GM12878 (cell line): ENCODE measurements around the gene CDCA7. TPM values are rescaled to one million over a fixed set of nuclear protein-coding genes. Genes with fewer than 3 reads are reported as not detected.

Experiments
- ATAC-seq: fragments of 200-7000 bp; cut with Tn5 transposase; 3 replicates; pipeline ENCODE4 v1.9.1; 2020; ENCODE audit warnings: mild to moderate bottlenecking, moderate library complexity
- BruUV-seq: library from RNA; stranded (reverse); fragments of 400-500 nt; replicated peaks from 2 replicates; lab custom pipeline; 2021; lab: Mats Ljungman, UMichigan
- CTCF ChIA-PET: fragments of 300-600 bp; sonication (Branson Sonifier 250); formaldehyde crosslinking; extraction: SDS; loops from one replicate; lab custom pipeline; 2021; ENCODE audit warnings: inconsistent platforms; lab: Yijun Ruan, JAX
- POLR2A ChIA-PET: fragments of 350-600 bp; formaldehyde crosslinking; extraction: SDS; loops from one replicate; lab custom pipeline; 2021; ENCODE audit warnings: inconsistent platforms; lab: Charles Lee
- RAD21 ChIA-PET: fragments of 300-600 bp; sonication (Branson Sonifier 250); formaldehyde crosslinking; loops from one replicate; lab custom pipeline; 2023; ENCODE audit warnings: antibody characterized with exemption; ENCODE audit not compliant: unreplicated experiment; lab: Charles Lee
- SMC1A ChIA-PET: fragments of 300-600 bp; sonication (Branson Sonifier 250); formaldehyde crosslinking; loops from one replicate; lab custom pipeline; 2023; ENCODE audit not compliant: unreplicated experiment, uncharacterized antibody; lab: Charles Lee
- DNase-seq: peaks from one replicate; pipeline ENCODE4 v3.0.0-alpha.2; 2011; ENCODE audit warnings: low read depth, low spot score
- FAIRE-seq: peaks from 3 replicates; lab custom pipeline; 2011; peaks lifted over from hg19 to GRCh38; lab: Jason Lieb, UNC
- H2AFZ ChIP-seq: 2 replicates; pipeline ENCODE4 v1.6.0; 2011; ENCODE audit warnings: low read depth, low read length, control low read depth; ENCODE audit not compliant: control insufficient read depth
- H3K27ac ChIP-seq: 2 replicates; pipeline ENCODE4 v1.5.1; 2011; ENCODE audit warnings: control low read depth; ENCODE audit not compliant: control insufficient read depth, insufficient read depth
- H3K27me3 ChIP-seq, 2 experiments: replicated peaks in 1 of 2; 2 replicates each; pipeline versions ENCODE4 v1.6.0 to v1.6.1; 2011; ENCODE audit warnings: low read length in 1 of 2; ENCODE audit not compliant: control insufficient read depth in 2 of 2, insufficient read depth in 2 of 2
- H3K36me3 ChIP-seq, 2 experiments: 2 replicates each; pipeline ENCODE4 v1.5.1; 2011; ENCODE audit warnings: low read length in 1 of 2; ENCODE audit not compliant: control insufficient read depth in 2 of 2, insufficient read depth in 2 of 2
- H3K4me1 ChIP-seq: 2 replicates; pipeline ENCODE4 v1.6.1; 2011; ENCODE audit warnings: mild to moderate bottlenecking, low read length, moderate library complexity, mixed read lengths; ENCODE audit not compliant: control insufficient read depth, insufficient read depth
- H3K4me2 ChIP-seq: 2 replicates; pipeline ENCODE4 v1.6.0; 2011; ENCODE audit warnings: control low read depth; ENCODE audit not compliant: control insufficient read depth, insufficient read depth
- H3K4me3 ChIP-seq: fragments of 200-600 bp; sonication (generic); 2 replicates; pipeline ENCODE4 v1.5.1; 2016
- H3K79me2 ChIP-seq: 2 replicates; pipeline ENCODE4 v1.6.0; 2011; ENCODE audit warnings: low read length; ENCODE audit not compliant: control insufficient read depth, insufficient read depth
- H3K9ac ChIP-seq: 2 replicates; pipeline ENCODE4 v1.8.0; 2011; ENCODE audit warnings: low read length, control low read depth, mixed read lengths; ENCODE audit not compliant: control insufficient read depth, insufficient read depth
- H3K9me3 ChIP-seq: replicated peaks from 3 replicates; pipeline ENCODE4 v1.5.1; 2011; ENCODE audit warnings: mild to moderate bottlenecking, low read length; ENCODE audit not compliant: control insufficient read depth, insufficient read depth
- H4K20me1 ChIP-seq: 2 replicates; pipeline ENCODE4 v1.6.0; 2011; ENCODE audit not compliant: control insufficient read depth, insufficient read depth
- CREM ChIP-seq: IDR thresholded peaks from 2 replicates; pipeline ENCODE4 v1.6.1; 2014; ENCODE audit warnings: antibody characterized with exemption, low read depth
- EGR1 ChIP-seq, 2 experiments: IDR thresholded peaks; 1 replicate in 1 of 2; 2 replicates in 1 of 2; pipeline ENCODE4 v1.6.1; 2011 to 2012; ENCODE audit warnings: low read depth in 2 of 2, low read length in 2 of 2, borderline replicate concordance in 1 of 2, mild to moderate bottlenecking in 1 of 2, moderate library complexity in 1 of 2
- EZH2 ChIP-seq: IDR thresholded peaks from 2 replicates; pipeline ENCODE4 v1.6.1; 2012; ENCODE audit warnings: low read depth, mild to moderate bottlenecking, control low read depth, inconsistent platforms, low read length, borderline replicate concordance; ENCODE audit not compliant: control insufficient read depth
- IKZF2 ChIP-seq, 2 experiments: fragments of 450-650 bp; IDR thresholded peaks; 2 replicates each; pipeline ENCODE4 v1.6.1; 2017; ENCODE audit warnings: mild to moderate bottlenecking in 2 of 2, moderate library complexity in 2 of 2
- NBN ChIP-seq: fragments of 450-650 bp; IDR thresholded peaks from 2 replicates; pipeline ENCODE4 v1.6.1; 2016
- NFYA ChIP-seq: IDR thresholded peaks from 2 replicates; pipeline ENCODE4 v1.6.1; 2011; ENCODE audit warnings: low read depth, mild to moderate bottlenecking, low read length, improper control_type of control experiment, borderline replicate concordance
- POU2F2 ChIP-seq: IDR thresholded peaks from 3 replicates; pipeline ENCODE4 v1.6.1; 2011; ENCODE audit warnings: low read depth, mild to moderate bottlenecking, low read length, borderline replicate concordance
- SPI1 ChIP-seq: IDR thresholded peaks from 2 replicates; pipeline ENCODE4 v1.6.1; 2011; ENCODE audit warnings: low read depth, mild to moderate bottlenecking, low read length, moderate library complexity, borderline replicate concordance; ENCODE audit not compliant: insufficient read depth
- SREBF2 ChIP-seq: IDR thresholded peaks from 2 replicates; pipeline ENCODE4 v1.6.1; 2012; ENCODE audit warnings: mild to moderate bottlenecking, low read length
- TAF1 ChIP-seq: IDR thresholded peaks from 2 replicates; pipeline ENCODE4 v1.6.1; 2011; ENCODE audit warnings: mild to moderate bottlenecking, low read depth, low read length, borderline replicate concordance
- TBL1XR1 ChIP-seq: IDR thresholded peaks from 2 replicates; pipeline ENCODE4 v1.6.1; 2012; ENCODE audit warnings: low read depth, low read length, improper control_type of control experiment
- YY1 ChIP-seq: IDR thresholded peaks from 2 replicates; pipeline ENCODE4 v1.6.1; 2011; ENCODE audit warnings: low read depth, mild to moderate bottlenecking, low read length
- ZNF207 ChIP-seq: fragments of 450-650 bp; IDR thresholded peaks from 2 replicates; pipeline ENCODE4 v1.6.1; 2014; ENCODE audit warnings: antibody characterized with exemption, mild to moderate bottlenecking, borderline replicate concordance
- ZNF384 ChIP-seq: IDR thresholded peaks from 2 replicates; pipeline ENCODE4 v1.6.1; 2012; ENCODE audit warnings: low read depth, mild to moderate bottlenecking, low read length, improper control_type of control experiment, borderline replicate concordance
- WGBS: methylation state at CpG from one replicate; pipeline ENCODE4 v1.1.6; 2016; ENCODE audit warnings: low lambda C conversion rate; ENCODE audit not compliant: insufficient replicate concordance, insufficient coverage; ENCODE audit errors: missing lambda C conversion rate; 5-methylcytosine and 5-hydroxymethylcytosine counted together
- in situ Hi-C: fragments of 300-500 bp; cut with MboI; formaldehyde crosslinking; loops from 9 replicates; pipeline ENCODE4 v1.14.3; 2018; ENCODE audit warnings: mixed read lengths
- intact Hi-C: fragments of 100-400 bp; cut with micrococcal nuclease; formaldehyde crosslinking; loops from one replicate; pipeline ENCODE4 v1.14.2; 2022; ENCODE audit not compliant: unreplicated experiment
- polyA plus RNA-seq, 11 experiments: library from polyadenylated mRNA; depleted of rRNA in 4 of 11; unstranded in 6 of 11; stranded (reverse) in 5 of 11; fragments of >200 nt; fragmentation: Nextera tagmentation in 4 of 11; fragmentation: Illumina TruSeq in 1 of 11; extraction: Ambion mirVana in 4 of 11; extraction: Trizol in 1 of 11; gene quantifications; 1 replicate in 1 of 11; 2 replicates in 10 of 11; pipeline versions ENCODE4 v1.2.1 to v1.2.3, GENCODE V29; 2011 to 2016; ENCODE audit warnings: inconsistent platforms in 2 of 11, missing spikeins in 2 of 11, low read depth in 1 of 11
- total RNA-seq, 4 experiments: library from RNA; depleted of rRNA in 3 of 4; stranded (reverse); fragments of >200 nt in 3 of 4; fragmentation: Illumina TruSeq in 1 of 4; extraction: Trizol in 1 of 4; gene quantifications; 2 replicates each; pipeline versions ENCODE4 v1.2.1 to v1.2.3, GENCODE V29; 2013 to 2021
- TF ChIP-seq, protein P1 (sequence below): IDR thresholded peaks from 2 replicates; pipeline ENCODE4 v1.6.1; 2012; ENCODE audit warnings: low read depth, low read length, improper control_type of control experiment
- TF ChIP-seq, protein P2 (sequence below): fragments of 450-650 bp; IDR thresholded peaks from 2 replicates; pipeline ENCODE4 v1.6.1; 2016; ENCODE audit warnings: mild to moderate bottlenecking
- TF ChIP-seq, protein P3 (sequence below): fragments of 450-650 bp; IDR thresholded peaks from 2 replicates; pipeline ENCODE4 v1.6.1; 2018; ENCODE audit warnings: mild to moderate bottlenecking, low read depth, moderate library complexity; ENCODE audit not compliant: partially characterized antibody

CDCA7 gene
- total and polyA plus RNA-seq, 10 of the 15 experiments (the other 5 are each of a cell fraction or from before 2014, with no cell fraction given), result 23.5 to 71.3 (median 40.8) TPM

DNA sequence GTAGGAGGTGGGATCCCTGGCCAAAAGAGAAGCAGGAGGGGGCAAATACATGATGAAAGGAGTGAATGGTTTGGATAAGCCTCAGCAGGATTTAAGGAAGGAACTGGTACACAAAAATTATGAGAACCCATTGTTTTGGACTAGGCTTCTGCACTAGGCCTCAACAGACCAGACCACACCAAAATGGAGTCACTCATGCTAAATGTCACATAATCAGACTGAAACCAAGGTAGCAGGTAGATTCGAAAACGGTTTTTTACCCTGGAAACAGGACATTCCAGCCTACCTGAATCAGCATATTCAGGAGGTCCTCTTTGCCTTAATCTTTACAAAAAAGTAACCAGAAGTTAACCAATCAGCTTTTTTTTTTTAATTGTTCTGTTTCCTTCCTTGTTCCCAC is 49.4 kb upstream of the CDCA7 start (continued):
- TF ChIP-seq, protein P1, sequence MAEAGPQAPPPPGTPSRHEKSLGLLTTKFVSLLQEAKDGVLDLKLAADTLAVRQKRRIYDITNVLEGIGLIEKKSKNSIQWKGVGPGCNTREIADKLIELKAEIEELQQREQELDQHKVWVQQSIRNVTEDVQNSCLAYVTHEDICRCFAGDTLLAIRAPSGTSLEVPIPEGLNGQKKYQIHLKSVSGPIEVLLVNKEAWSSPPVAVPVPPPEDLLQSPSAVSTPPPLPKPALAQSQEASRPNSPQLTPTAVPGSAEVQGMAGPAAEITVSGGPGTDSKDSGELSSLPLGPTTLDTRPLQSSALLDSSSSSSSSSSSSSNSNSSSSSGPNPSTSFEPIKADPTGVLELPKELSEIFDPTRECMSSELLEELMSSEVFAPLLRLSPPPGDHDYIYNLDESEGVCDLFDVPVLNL, result no peak
- TF ChIP-seq TAF1 (no peak), EZH2 (no peak), EGR1 (IDR thresholded peaks at IDR 0.05; ENCODE audit: borderline replicate concordance in 1 of 2, low read depth in 2 of 2, low read length in 2 of 2) (no peak), YY1 (no peak), SREBF2 (no peak), POU2F2 (no peak), ZNF207 (no peak)

DNA sequence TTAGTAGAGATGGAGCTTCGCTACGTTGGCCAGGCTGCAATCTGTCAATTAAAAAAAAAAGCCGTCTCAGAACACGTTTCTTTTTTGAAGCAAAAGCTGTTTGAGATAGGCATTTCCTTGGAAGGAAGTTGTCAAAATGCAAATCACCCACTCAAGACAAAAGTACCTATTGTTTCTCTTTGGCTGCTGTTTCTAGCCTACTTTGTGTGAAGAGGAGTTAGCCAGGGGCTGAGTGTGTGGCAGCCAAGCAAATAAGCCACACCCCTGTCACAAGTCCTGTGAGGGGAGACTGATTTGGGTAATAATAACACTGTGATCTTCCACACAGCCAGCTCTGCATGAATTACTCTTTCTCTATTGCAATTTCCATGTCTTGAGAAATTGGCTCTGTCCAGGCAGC is 47.4 kb upstream of the CDCA7 start:
- Histone ChIP-seq H4K20me1 (no peaks in the 10 kb centered on the region), H3K79me2 (no peaks in the 10 kb centered on the region), H3K36me3 (no peaks in the 10 kb centered on the region), H3K4me1 (peaks cover 5% of the 10 kb centered on the region), H3K9me3 (no peaks in the 10 kb centered on the region), H3K9ac (no peak overlapping the region; the same call in 1 of the 2 replicates), H3K27ac (no peak overlapping the region), H3K4me2 (peak overlapping the region; percentile 49), H3K27me3 (no peaks in the 10 kb centered on the region), H3K4me3 (peak overlapping the region; percentile 39; the same call in 1 of the 2 replicates), H2AFZ (peak overlapping the region; percentile 31)
- intact Hi-C loops (no loop called here), in situ Hi-C loops (no loop called here)
- 3% methylated on average over 4 of the region's 4 CpGs for WGBS
- ChIA-PET RAD21 (no interaction called here), POLR2A (interaction anchor here (0.6 kb wide), 1 partner anchor 240 kb away, joined by 4 read pairs; no protein-coding TSS in a partner anchor), SMC1A (interaction anchor here (0.6 to 0.9 kb wide), 2 partner anchors 11 to 33 kb away, joined by 3 read pairs; no protein-coding TSS in a partner anchor), CTCF (interaction anchor here (1.7 kb wide), 1 partner anchor 21 kb away, joined by 5 read pairs; no protein-coding TSS in a partner anchor)
- ATAC-seq (peak; percentile 75), FAIRE-seq (peak; percentile 49), DNase-seq (peak; percentile 50)
- no TSS peak for BruUV-seq
- TF ChIP-seq CREM (no peak), NBN (no peak), IKZF2 (IDR thresholded peaks at IDR 0.05) (no peak), SPI1 (no peak), ZNF384 (0 out of 2 replicates have a peak, but pooled peaks have one; percentile 20), TBL1XR1 (no peak), NFYA (no peak)
- TF ChIP-seq, protein P2, sequence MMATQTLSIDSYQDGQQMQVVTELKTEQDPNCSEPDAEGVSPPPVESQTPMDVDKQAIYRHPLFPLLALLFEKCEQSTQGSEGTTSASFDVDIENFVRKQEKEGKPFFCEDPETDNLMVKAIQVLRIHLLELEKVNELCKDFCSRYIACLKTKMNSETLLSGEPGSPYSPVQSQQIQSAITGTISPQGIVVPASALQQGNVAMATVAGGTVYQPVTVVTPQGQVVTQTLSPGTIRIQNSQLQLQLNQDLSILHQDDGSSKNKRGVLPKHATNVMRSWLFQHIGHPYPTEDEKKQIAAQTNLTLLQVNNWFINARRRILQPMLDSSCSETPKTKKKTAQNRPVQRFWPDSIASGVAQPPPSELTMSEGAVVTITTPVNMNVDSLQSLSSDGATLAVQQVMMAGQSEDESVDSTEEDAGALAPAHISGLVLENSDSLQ, result peak; percentile 30; the same call in 1 of the 2 replicates
- TF ChIP-seq, protein P3, sequence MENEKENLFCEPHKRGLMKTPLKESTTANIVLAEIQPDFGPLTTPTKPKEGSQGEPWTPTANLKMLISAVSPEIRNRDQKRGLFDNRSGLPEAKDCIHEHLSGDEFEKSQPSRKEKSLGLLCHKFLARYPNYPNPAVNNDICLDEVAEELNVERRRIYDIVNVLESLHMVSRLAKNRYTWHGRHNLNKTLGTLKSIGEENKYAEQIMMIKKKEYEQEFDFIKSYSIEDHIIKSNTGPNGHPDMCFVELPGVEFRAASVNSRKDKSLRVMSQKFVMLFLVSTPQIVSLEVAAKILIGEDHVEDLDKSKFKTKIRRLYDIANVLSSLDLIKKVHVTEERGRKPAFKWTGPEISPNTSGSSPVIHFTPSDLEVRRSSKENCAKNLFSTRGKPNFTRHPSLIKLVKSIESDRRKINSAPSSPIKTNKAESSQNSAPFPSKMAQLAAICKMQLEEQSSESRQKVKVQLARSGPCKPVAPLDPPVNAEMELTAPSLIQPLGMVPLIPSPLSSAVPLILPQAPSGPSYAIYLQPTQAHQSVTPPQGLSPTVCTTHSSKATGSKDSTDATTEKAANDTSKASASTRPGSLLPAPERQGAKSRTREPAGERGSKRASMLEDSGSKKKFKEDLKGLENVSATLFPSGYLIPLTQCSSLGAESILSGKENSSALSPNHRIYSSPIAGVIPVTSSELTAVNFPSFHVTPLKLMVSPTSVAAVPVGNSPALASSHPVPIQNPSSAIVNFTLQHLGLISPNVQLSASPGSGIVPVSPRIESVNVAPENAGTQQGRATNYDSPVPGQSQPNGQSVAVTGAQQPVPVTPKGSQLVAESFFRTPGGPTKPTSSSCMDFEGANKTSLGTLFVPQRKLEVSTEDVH, result no peak
- TF ChIP-seq, protein P1, result no peak
